ENCODE results near the gene MBNL1. TPM values are rescaled to one million over a fixed set of nuclear protein-coding genes. Genes with fewer than 3 reads are reported as not detected.
"Not testable (repeated sequence)": the region's sequence is repeated elsewhere in the genome, so short reads cannot be mapped to it uniquely, and the experiment has no call there.

MBNL1 gene
- total RNA-seq, 2 donors from 2014 or later: 299 to 323 TPM

GRCh38 chr3:152435210-152435609 is 166.5 kb downstream of the MBNL1 start:
- not testable (repeated sequence) for DNase-seq, H3K4me3 Mint-ChIP-seq
- H3K27ac Mint-ChIP-seq: peak overlapping the region; percentile 88

GRCh38 chr3:152436707-152437590 is 168.2 kb downstream of the MBNL1 start:
- Mint-ChIP-seq H3K27ac (peak overlapping the region; percentile 72), H3K4me1 (ENCODE audit: low read depth) (peaks cover 74% of the 10 kb centered on the region), H3K27me3 (ENCODE audit: low read depth) (no peaks in the 10 kb centered on the region), H3K9me3 (peaks cover 1 to 4% of the 10 kb centered on the region in 2 donors), H3K4me3 (peak overlapping the region in 1 of 2 donors; percentile 22), H3K36me3 (ENCODE audit: insufficient read depth in 2 of 2) (peaks cover 13 to 44% of the 10 kb centered on the region in 2 donors)
- DNase-seq (no peak), ATAC-seq (replicated peaks in 1 of 2) (no peak)

More at GRCh38 chr3:152435210-152435609, 166.5 kb downstream of the MBNL1 start:
- peaks cover 63% of the 10 kb centered on the region for H3K4me1 Mint-ChIP-seq (ENCODE audit: low read depth)
- H3K27me3 Mint-ChIP-seq (ENCODE audit: low read depth); ATAC-seq (replicated peaks in 1 of 2); H3K9me3 Mint-ChIP-seq: not testable (repeated sequence)
- H3K36me3 Mint-ChIP-seq (ENCODE audit: insufficient read depth in 2 of 2): peaks cover 15 to 46% of the 10 kb centered on the region in 2 donors

DNA sequence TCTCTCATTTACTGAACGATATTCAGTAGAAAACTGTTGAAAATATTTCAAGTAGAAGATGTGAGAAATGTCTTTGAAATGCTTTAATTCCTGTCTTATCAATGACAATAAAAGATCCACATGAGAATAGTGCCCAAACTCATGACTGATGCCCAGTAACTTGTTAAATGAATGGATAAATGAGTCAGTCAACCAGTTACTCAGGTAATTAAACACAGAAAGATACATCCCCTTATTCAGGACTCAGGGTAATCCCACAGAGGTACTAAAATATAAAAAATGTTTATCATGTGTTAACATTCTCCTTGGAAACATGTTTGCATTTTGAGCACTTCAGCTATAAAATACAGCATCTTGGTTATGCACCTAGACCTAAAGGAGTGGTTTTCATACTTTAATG is 169.5 kb downstream of the MBNL1 start:
- Mint-ChIP-seq H3K4me1 (ENCODE audit: low read depth) (peaks cover 85% of the 10 kb centered on the region), H3K36me3 (ENCODE audit: insufficient read depth in 2 of 2) (peaks cover 11 to 31% of the 10 kb centered on the region in 2 donors), H3K4me3 (no peak overlapping the region), H3K9me3 (peaks cover 1 to 4% of the 10 kb centered on the region in 2 donors), H3K27me3 (ENCODE audit: low read depth) (no peaks in the 10 kb centered on the region), H3K27ac (peak overlapping the region; percentile 91)
- DNase-seq (no peak), ATAC-seq (replicated peaks in 1 of 2) (peak; percentile 44 to 58)

DNA sequence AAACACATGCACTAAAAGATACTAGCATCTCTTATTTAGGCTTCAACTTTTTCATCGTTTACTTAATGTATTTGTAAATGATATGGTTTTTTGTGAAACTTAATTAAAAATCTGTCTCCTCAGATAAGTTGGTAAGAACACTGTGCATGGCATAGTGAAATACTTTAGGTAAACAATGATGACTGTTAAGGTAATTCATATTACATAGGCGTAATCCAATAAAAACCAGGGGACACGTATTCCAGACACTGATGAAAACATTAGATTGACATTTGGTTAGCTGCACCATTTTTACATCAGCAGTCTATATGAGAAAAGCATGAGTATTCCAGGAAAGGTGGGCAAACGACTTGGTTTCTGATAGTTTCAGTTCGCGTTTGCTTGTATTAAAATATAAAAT is 170.0 kb downstream of the MBNL1 start:
- Mint-ChIP-seq H3K27ac (no peak overlapping the region), H3K27me3 (ENCODE audit: low read depth) (no peaks in the 10 kb centered on the region), H3K9me3 (peaks cover 1 to 4% of the 10 kb centered on the region in 2 donors), H3K36me3 (ENCODE audit: insufficient read depth in 2 of 2) (peaks cover 11 to 27% of the 10 kb centered on the region in 2 donors), H3K4me1 (ENCODE audit: low read depth) (peaks cover 89% of the 10 kb centered on the region), H3K4me3 (no peak overlapping the region)
- DNase-seq (no peak), ATAC-seq (replicated peaks in 1 of 2) (no peak)

DNA sequence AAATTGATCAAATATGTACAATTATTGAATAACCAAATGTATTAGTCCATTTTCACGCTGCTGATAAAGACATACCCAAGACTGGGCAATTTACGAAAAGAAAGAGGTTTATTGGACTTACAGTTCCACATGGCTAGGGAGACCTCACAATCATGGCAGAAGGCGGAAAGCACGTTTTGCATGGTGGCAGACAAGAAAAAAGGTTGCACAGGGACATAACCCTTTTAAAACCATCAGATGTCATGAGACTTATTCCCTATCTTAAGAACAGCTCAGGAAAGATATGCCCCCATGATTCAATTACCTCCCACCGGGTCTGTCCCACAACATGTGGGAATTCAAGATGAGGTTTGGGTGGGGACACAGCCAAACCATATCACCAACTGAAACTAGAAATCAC is 171.5 kb downstream of the MBNL1 start:
- DNase-seq; ATAC-seq (replicated peaks in 1 of 2); H3K9me3 Mint-ChIP-seq; H3K27me3 Mint-ChIP-seq (ENCODE audit: low read depth); H3K4me3 Mint-ChIP-seq: not testable (repeated sequence)
- H3K36me3 Mint-ChIP-seq (ENCODE audit: insufficient read depth in 2 of 2): peaks cover 4 to 20% of the 10 kb centered on the region in 2 donors
- peak overlapping the region; percentile 69 for H3K27ac Mint-ChIP-seq
- peaks cover 89% of the 10 kb centered on the region for H3K4me1 Mint-ChIP-seq (ENCODE audit: low read depth)

DNA sequence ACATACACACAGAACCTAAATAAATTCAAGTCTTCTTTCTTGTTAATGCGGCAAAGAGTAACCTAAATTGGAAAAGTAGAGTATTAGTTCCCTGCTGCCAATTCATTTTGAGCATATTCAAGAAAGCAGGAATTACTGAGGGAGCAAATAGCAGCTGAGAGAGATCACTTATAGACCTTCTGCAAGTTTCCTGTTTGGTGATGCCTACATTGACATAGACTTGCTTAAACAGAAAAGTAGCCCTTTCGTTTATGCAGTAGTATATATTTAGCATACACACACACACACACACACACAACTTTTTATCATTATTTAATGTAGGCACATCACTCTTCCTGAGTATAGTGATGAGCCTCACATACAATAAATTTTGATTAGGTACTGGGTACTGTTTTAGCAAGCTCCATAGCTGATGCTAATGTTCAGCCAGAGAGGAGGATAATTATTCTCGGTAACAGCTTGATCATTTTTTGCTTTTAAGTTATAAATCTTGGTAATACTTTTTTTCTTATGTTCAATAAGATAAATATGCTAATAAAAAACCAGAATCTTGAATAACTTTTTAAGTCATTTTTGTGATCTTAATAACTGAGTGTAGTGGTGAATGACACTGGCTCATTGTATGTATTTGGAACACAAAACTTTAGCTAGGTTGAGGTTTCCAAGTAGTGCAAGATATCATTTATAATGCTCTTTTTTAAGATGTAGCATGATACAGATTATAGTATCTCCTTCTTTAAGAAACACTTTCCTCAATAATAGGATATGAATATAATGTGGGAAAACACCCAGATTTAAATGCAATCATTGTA is 174.7 kb downstream of the MBNL1 start:
- ATAC-seq (replicated peaks in 1 of 2) (peak in 1 of 2 donors; percentile 34), DNase-seq (no peak)
- peak overlapping the region in 1 of 2 donors; percentile 68 for H3K4me3 Mint-ChIP-seq
- peak overlapping the region; percentile 92 for H3K27ac Mint-ChIP-seq
- H3K9me3 Mint-ChIP-seq: no peaks in the 10 kb centered on the region
- no peaks in the 10 kb centered on the region for H3K27me3 Mint-ChIP-seq (ENCODE audit: low read depth)
- H3K4me1 Mint-ChIP-seq (ENCODE audit: low read depth): peaks cover 85% of the 10 kb centered on the region
- H3K36me3 Mint-ChIP-seq (ENCODE audit: insufficient read depth in 2 of 2): peaks cover 5 to 32% of the 10 kb centered on the region in 2 donors

GRCh38 chr3:152444029-152444641 is 175.4 kb downstream of the MBNL1 start:
- Mint-ChIP-seq H3K36me3 (ENCODE audit: insufficient read depth in 2 of 2) (peaks cover 5 to 33% of the 10 kb centered on the region in 2 donors), H3K27me3 (ENCODE audit: low read depth) (no peaks in the 10 kb centered on the region), H3K4me1 (ENCODE audit: low read depth) (peaks cover 77% of the 10 kb centered on the region), H3K4me3 (no peak overlapping the region), H3K9me3 (no peaks in the 10 kb centered on the region), H3K27ac (peak overlapping the region; percentile 92)
- ATAC-seq (replicated peaks in 1 of 2) (no peak), DNase-seq (no peak)

- peak; percentile 36 to 67 for ATAC-seq (replicated peaks in 1 of 2)
- Mint-ChIP-seq H3K36me3 (ENCODE audit: insufficient read depth in 2 of 2) (peaks cover 4 to 30% of the 10 kb centered on the region in 2 donors), H3K27ac (peak overlapping the region; percentile 35)
Observed at GRCh38 chr3:152445212-152445611, 176.5 kb downstream of the MBNL1 start.

GRCh38 chr3:152446495-152446894 is 177.8 kb downstream of the MBNL1 start:
- no peaks in the 10 kb centered on the region for H3K9me3 Mint-ChIP-seq
- H3K4me1 Mint-ChIP-seq (ENCODE audit: low read depth): peaks cover 67% of the 10 kb centered on the region
- H3K4me3 Mint-ChIP-seq: peak overlapping the region in 1 of 2 donors; percentile 28
- peaks cover 4 to 32% of the 10 kb centered on the region in 2 donors for H3K36me3 Mint-ChIP-seq (ENCODE audit: insufficient read depth in 2 of 2)
- no peaks in the 10 kb centered on the region for H3K27me3 Mint-ChIP-seq (ENCODE audit: low read depth)
- ATAC-seq (replicated peaks in 1 of 2) (no peak), DNase-seq (no peak)
- peak overlapping the region; percentile 81 for H3K27ac Mint-ChIP-seq

More at GRCh38 chr3:152445212-152445611, 176.5 kb downstream of the MBNL1 start:
- Mint-ChIP-seq H3K9me3 (no peaks in the 10 kb centered on the region), H3K27me3 (ENCODE audit: low read depth) (no peaks in the 10 kb centered on the region), H3K4me3 (peak overlapping the region in 1 of 2 donors; percentile 9), H3K4me1 (ENCODE audit: low read depth) (peaks cover 67% of the 10 kb centered on the region)
- DNase-seq: no peak

GRCh38 chr3:152447511-152447910 is 178.8 kb downstream of the MBNL1 start:
- Mint-ChIP-seq H3K9me3 (no peaks in the 10 kb centered on the region), H3K4me3 (peak overlapping the region in 1 of 2 donors; percentile 83), H3K27me3 (ENCODE audit: low read depth) (no peaks in the 10 kb centered on the region), H3K27ac (peak overlapping the region; percentile 99), H3K4me1 (ENCODE audit: low read depth) (peaks cover 65% of the 10 kb centered on the region), H3K36me3 (ENCODE audit: insufficient read depth in 2 of 2) (peaks cover 6 to 37% of the 10 kb centered on the region in 2 donors)
- ATAC-seq (replicated peaks in 1 of 2) (no peak), DNase-seq (no peak)

GRCh38 chr3:152448091-152448490 is 179.4 kb downstream of the MBNL1 start:
- no peak for ATAC-seq (replicated peaks in 1 of 2)
- Mint-ChIP-seq H3K9me3 (no peaks in the 10 kb centered on the region), H3K27me3 (ENCODE audit: low read depth) (no peaks in the 10 kb centered on the region), H3K4me3 (no peak overlapping the region), H3K27ac (peak overlapping the region; percentile 68), H3K4me1 (ENCODE audit: low read depth) (peaks cover 61% of the 10 kb centered on the region), H3K36me3 (ENCODE audit: insufficient read depth in 2 of 2) (peaks cover 6 to 39% of the 10 kb centered on the region in 2 donors)
- DNase-seq: no peak

GRCh38 chr3:152452318-152452717 is 183.6 kb downstream of the MBNL1 start:
- peak in 1 of 2 donors; percentile 7 for ATAC-seq (replicated peaks in 1 of 2)
- no peak overlapping the region for H3K4me3 Mint-ChIP-seq

More at GRCh38 chr3:152452318-152452717, 183.6 kb downstream of the MBNL1 start:
- DNase-seq: no peak
- H3K27ac Mint-ChIP-seq: no peak overlapping the region
- H3K4me1 Mint-ChIP-seq (ENCODE audit: low read depth): peaks cover 32% of the 10 kb centered on the region
- H3K36me3 Mint-ChIP-seq (ENCODE audit: insufficient read depth in 2 of 2): peaks cover 12 to 34% of the 10 kb centered on the region in 2 donors
- no peaks in the 10 kb centered on the region for H3K27me3 Mint-ChIP-seq (ENCODE audit: low read depth)
- no peaks in the 10 kb centered on the region for H3K9me3 Mint-ChIP-seq
